ENCODE data around the gene PFN4. TPM values are rescaled to one million over a fixed set of nuclear protein-coding genes. Genes with fewer than 3 reads are reported as not detected.
"Not testable (repeated sequence)": the region's sequence is repeated elsewhere in the genome, so short reads cannot be mapped to it uniquely, and the experiment has no call there.

The PFN4 gene
- total and polyA plus RNA-seq, 7 donors: 0.18 to 1.2 (median 0.35) TPM; not detected in 1

DNA sequence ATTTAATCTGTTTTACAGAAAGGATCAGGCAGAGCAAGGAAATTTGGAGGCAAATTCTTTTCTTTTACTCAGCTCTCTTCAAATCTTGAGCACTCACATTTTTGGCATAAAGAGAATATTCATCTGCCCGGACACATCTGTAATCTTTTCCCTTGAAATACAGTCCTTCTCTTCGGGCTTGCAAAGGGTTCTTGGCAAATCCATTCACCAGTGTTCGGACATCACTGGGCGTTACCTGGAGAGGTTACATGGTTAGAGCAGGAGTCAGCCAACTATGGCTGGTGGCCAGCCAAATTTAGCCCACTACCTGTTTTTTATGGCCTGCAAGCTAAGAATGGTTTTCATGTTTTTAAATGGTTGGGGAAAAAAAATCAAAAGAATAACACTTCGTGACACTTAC lies 2.1 kb downstream of the PFN4 start:
- H3K4me1 ChIP-seq: peaks cover 17% of the 10 kb centered on the region
- TF ChIP-seq, protein P1, sequence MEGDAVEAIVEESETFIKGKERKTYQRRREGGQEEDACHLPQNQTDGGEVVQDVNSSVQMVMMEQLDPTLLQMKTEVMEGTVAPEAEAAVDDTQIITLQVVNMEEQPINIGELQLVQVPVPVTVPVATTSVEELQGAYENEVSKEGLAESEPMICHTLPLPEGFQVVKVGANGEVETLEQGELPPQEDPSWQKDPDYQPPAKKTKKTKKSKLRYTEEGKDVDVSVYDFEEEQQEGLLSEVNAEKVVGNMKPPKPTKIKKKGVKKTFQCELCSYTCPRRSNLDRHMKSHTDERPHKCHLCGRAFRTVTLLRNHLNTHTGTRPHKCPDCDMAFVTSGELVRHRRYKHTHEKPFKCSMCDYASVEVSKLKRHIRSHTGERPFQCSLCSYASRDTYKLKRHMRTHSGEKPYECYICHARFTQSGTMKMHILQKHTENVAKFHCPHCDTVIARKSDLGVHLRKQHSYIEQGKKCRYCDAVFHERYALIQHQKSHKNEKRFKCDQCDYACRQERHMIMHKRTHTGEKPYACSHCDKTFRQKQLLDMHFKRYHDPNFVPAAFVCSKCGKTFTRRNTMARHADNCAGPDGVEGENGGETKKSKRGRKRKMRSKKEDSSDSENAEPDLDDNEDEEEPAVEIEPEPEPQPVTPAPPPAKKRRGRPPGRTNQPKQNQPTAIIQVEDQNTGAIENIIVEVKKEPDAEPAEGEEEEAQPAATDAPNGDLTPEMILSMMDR (IDR thresholded peaks at IDR 0.05): no peak
- H3K27me3 ChIP-seq (ENCODE audit: insufficient read depth in 3 of 3, low read length in 2 of 3): no peaks in the 10 kb centered on the region
- H3K36me3 ChIP-seq (ENCODE audit: insufficient read depth in 1 of 2, low read depth in 1 of 2): peaks cover 0 to 4% of the 10 kb centered on the region in 2 donors
- DNase-seq (no peak), ATAC-seq (no peak)
- H3K9me3 ChIP-seq: no peaks in the 10 kb centered on the region
- intact Hi-C loops (cut with DNase I): no loop called here
- H3K4me3 ChIP-seq: no peak overlapping the region
- H3K27ac ChIP-seq: no peak overlapping the region
- WGBS, 3 donors: 44 to 62% (median 47%) methylated on average over 5 of the region's 5 CpGs

DNA sequence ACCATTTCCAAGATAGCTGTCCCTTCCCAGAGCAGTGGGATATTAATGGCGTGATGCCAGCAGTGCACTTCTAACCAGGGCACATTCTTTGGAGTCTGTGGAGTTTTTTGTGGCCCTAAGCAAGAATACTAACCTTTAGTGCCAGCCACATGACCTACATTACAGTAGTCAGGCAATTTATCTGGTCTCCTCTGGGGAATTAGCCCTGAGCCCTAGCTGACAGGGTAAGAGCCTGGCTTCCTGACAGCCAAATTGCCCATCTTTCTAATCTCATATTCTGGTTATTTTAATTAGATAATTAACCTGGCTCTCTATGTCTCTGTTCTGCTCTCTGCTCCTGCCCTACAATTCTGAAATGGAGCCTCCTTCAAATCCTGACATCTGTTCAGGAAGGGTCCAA lies 5.2 kb downstream of the PFN4 start:
- H3K27me3 ChIP-seq (ENCODE audit: insufficient read depth in 3 of 3, low read length in 2 of 3): no peaks in the 10 kb centered on the region
- DNase-seq: no peak
- TF ChIP-seq, protein P1 (IDR thresholded peaks at IDR 0.05): no peak
- WGBS, 3 donors: 64 to 85% (median 73%) methylated on average over 1 of the region's 1 CpG
- peaks cover 7% of the 10 kb centered on the region for H3K9me3 ChIP-seq
- intact Hi-C loops (cut with DNase I): no loop called here
- peaks cover 7% of the 10 kb centered on the region for H3K4me1 ChIP-seq
- H3K4me3 ChIP-seq: no peak overlapping the region
- H3K27ac ChIP-seq: no peak overlapping the region
- H3K36me3 ChIP-seq (ENCODE audit: insufficient read depth in 1 of 2, low read depth in 1 of 2): peaks cover 0 to 10% of the 10 kb centered on the region in 2 donors
- no peak for ATAC-seq

DNA sequence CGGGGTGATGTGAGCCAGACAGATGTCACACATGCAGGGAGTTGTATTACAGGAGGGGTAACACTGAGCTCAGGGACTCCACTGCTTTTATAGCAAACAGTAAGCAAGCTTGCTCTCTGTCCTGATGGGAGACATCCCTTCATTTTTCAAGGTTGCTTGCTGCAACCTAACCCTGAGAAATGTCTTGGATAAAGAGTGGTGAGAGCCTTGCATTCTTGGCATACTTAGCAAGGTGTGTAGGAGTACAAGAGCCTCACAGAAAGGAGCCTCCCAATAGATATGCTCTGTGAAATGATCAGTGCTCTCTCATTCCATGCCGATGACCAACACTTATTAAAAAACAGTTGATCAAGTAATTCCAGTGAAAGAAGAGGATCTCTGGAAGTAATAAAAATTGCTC lies 8.1 kb downstream of the PFN4 start:
- no peak for ATAC-seq
- intact Hi-C loops (cut with DNase I): no loop called here
- 46 to 48% (median 48%) methylated on average over 2 of the region's 2 CpGs for WGBS, 3 donors
- Histone ChIP-seq H3K27ac (no peak overlapping the region), H3K36me3 (ENCODE audit: insufficient read depth in 1 of 2, low read depth in 1 of 2) (peaks cover 0 to 10% of the 10 kb centered on the region in 2 donors), H3K4me1 (no peaks in the 10 kb centered on the region), H3K9me3 (peaks cover 7% of the 10 kb centered on the region), H3K27me3 (ENCODE audit: insufficient read depth in 3 of 3, low read length in 2 of 3) (no peaks in the 10 kb centered on the region), H3K4me3 (no peak overlapping the region)
- no peak for DNase-seq
- TF ChIP-seq, protein P1 (IDR thresholded peaks at IDR 0.05): no peak

DNA sequence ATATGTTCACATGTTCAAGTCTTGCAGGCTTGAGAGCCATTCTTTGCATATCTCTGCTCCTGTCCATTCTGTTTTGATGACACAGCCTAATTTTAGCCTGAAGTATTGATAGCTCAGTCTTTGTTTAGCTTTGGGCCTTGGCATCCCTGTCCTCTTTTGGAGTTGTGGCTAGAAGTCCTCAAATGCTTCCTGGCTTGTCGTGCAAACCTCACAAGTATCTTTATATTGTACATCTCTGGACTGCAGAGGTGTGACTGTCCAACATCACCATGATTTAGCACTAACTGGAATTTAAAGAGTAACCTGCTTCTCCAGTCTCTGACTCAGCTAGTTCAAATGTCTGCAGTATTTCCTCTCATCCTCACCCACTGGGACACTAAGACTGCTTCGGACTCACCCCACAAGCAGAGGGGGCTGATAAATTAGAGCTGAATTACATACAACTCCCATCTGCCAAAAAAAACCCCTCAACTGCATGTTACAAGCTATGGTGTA lies 11.7 kb downstream of the PFN4 start:
- TF ChIP-seq, protein P1 (IDR thresholded peaks at IDR 0.05): no peak
- DNase-seq (no peak), ATAC-seq (no peak)
- Histone ChIP-seq H3K4me3 (no peak overlapping the region), H3K27ac (no peak overlapping the region), H3K9me3 (peaks cover 7% of the 10 kb centered on the region), H3K4me1 (no peaks in the 10 kb centered on the region), H3K36me3 (ENCODE audit: insufficient read depth in 1 of 2, low read depth in 1 of 2) (peaks cover 0 to 10% of the 10 kb centered on the region in 2 donors), H3K27me3 (ENCODE audit: insufficient read depth in 3 of 3, low read length in 2 of 3) (no peaks in the 10 kb centered on the region)
- intact Hi-C loops (cut with DNase I): no loop called here
- 52 to 61% (median 60%) methylated on average over 2 of the region's 2 CpGs for WGBS, 3 donors

DNA sequence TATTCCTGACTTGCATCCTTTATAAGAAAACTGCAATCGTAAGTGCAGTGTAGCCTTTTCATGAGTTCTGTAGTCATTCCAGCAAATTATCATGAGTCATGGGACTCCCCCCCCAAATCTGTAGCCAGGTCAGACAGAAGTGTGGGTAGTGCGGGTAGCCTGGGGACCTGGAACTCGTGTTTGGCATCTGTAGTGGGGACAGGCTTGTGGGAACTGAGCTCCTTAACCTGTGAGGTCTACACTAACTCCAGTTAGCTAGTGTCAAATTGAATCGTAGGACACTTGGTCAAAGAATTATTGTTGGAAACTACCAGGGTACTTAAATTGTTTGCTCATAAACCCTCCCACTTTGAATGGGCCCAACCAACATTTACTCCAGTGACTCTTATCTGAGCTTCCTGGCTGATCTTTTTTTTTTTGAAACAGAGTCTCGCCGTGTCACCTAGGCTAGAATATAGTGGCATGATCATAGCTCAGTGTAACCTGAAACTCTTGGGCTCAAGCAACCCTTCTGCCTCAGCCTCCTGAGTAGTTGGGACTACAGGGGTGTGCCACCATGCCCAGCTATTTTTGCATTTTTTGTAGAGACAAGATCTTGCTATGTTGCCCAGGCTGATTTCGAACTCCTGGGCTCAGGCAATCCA lies 12.4 kb downstream of the PFN4 start:
- WGBS, 3 donors: 77 to 90% (median 77%) methylated on average over 7 of the region's 7 CpGs
- Histone ChIP-seq H3K4me3 (no peak overlapping the region), H3K4me1 (no peaks in the 10 kb centered on the region), H3K27me3 (ENCODE audit: insufficient read depth in 3 of 3, low read length in 2 of 3) (no peaks in the 10 kb centered on the region), H3K36me3 (ENCODE audit: insufficient read depth in 1 of 2, low read depth in 1 of 2) (peaks cover 0 to 5% of the 10 kb centered on the region in 2 donors), H3K9me3 (peaks cover 7% of the 10 kb centered on the region), H3K27ac (no peak overlapping the region)
- intact Hi-C loops (cut with DNase I): no loop called here
- TF ChIP-seq, protein P1 (IDR thresholded peaks at IDR 0.05): no peak
- DNase-seq (no peak), ATAC-seq (no peak)

DNA sequence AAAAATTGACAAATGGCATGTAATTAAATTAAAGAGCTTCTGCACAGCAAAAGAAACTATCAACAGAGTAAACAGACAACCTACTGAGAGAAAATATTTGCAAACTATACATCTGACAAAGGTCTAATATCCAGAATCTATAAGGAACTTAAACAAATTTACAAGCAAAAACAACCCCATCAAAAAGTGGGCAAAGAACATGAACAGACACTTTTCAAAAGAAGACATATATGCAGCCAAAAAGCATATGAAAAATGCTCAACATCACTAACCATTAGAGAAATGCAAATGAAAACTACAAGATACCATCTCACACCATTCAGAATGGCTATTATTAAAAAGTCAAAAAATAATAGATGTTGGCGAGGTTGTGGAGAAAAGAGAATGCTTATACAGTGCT lies 13.7 kb downstream of the PFN4 start:
- H3K4me3 ChIP-seq; ATAC-seq; intact Hi-C loops (cut with DNase I); H3K36me3 ChIP-seq (ENCODE audit: insufficient read depth in 1 of 2, low read depth in 1 of 2); H3K27ac ChIP-seq; H3K9me3 ChIP-seq; DNase-seq; H3K4me1 ChIP-seq; H3K27me3 ChIP-seq (ENCODE audit: insufficient read depth in 3 of 3, low read length in 2 of 3): not testable (repeated sequence)
- WGBS, 3 donors: 97 to 98% (median 97%) methylated on average over 1 of the region's 1 CpG

Data from psoas muscle (tissue), 8 donors.